HTR-8/SVneo (cell line): ENCODE measurements around the gene COX5B.
A peak's percentile ranks its signal among the peaks of the same experiment; 100 is the strongest.
"Not testable (repeated sequence)": the region's sequence is repeated elsewhere in the genome, so short reads cannot be mapped to it uniquely, and the experiment has no call there.

ENCODE experiments used
- DNase-seq: peaks from one replicate; pipeline ENCODE4 v3.0.0; 2011; ENCODE audit warnings: low spot score, mixed read lengths; ENCODE audit not compliant: insufficient read length
- FAIRE-seq: peaks from 2 replicates; lab custom pipeline; 2011; peaks lifted over from hg19 to GRCh38; lab: Jason Lieb, UNC

The COX5B gene

GRCh38 chr2:97670471-97670870, 24.6 kb downstream of the COX5B start:
- FAIRE-seq (no peak), DNase-seq (no peak)

GRCh38 chr2:97671526-97671925, 25.7 kb downstream of the COX5B start:
- no peak for FAIRE-seq

GRCh38 chr2:97672606-97673140, 26.8 kb downstream of the COX5B start:
- peak; percentile 16 for FAIRE-seq
- DNase-seq = not testable (repeated sequence)

More at GRCh38 chr2:97671526-97671925, 25.7 kb downstream of the COX5B start:
- DNase-seq = no peak

DNA sequence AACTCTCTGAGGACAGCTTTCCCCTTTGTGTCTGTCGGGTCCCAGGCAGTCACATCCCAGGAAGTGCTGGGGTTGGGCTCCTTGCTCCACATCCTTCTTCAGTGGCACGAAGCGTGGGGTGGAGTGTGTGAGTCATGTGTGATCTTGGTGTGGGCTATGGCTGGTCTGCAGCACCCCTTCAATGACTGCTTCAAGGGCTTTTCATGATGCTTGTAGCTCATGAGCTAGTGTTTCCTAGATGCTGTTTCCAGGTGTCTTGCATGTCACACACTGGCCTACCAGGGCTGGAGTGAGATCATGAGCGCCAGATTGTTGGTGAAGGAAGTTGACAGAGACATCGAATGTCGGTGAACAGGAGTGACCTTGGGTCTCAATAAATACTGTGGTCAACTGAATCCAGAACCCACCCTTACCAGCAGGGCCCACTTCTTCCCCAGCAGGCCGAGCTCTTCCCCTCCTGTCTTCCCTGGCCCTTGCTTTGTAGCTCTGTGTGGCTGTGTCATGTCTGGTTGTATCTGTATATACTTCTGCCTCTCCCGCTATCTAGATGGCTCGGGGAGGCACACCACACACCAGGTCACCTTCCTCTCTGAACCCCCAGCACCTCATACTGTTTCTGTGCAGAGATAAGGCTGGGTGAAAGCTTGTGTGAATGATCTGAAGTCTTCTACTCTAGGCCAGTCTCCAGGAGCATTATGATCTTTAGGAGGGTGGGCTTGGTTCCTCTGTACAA, 27.5 kb downstream of the COX5B start:
- DNase-seq (no peak), FAIRE-seq (no peak)

- FAIRE-seq (no peak), DNase-seq (no peak)
These were observed 28.0 kb downstream of the COX5B start for GRCh38 chr2:97673915-97674283.

DNA sequence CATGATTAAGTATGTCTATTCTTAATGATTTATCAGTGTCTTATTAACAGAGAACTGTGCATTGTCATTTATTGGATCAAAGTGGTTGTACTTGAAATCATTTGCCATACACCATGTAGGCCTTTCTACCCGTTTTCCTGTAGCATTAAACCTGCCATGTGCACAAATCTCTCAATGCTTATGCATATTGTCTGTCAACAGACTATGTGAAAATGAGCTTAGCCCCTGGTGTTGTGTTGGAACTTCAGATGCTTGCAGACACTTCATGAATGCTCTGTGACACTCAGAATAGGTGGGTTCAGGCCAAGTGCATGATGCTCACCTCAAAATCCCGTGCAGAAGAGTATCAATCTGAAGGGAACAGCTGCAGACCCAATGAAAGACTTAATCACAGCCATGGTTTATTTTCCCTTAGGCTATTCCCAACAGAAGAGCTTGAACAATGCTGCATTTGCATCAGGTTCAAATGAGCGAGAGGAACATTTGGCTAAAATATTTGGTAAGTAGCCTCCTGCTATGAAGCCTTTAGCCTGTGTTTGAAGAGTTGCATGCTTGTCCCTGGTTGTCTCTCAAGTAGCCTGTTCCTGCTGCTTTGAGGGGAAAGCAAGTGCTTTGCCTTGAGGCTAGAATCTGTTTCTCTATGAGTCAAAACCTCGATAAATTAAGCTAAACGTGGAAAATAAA, 29.7 kb downstream of the COX5B start:
- FAIRE-seq (no peak), DNase-seq (no peak)

DNA sequence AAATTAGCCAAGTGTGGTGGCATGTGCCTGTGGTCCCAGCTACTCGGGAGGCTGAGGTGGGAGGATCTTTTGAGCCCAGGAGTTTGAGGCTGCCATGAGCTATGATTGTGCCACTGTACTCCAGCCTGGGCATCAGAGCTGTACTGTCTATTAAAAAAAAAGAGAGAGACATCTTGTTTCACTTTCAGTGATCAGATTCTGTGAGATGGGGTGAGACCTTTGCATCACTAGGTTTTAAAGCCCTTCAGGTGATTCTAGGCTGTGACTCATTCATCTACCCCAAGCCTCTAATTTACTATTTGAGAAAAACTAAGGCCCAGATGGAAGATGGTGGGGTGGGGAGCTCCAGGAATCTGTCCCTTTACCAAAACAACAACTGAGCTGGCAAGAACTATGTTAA, 30.8 kb downstream of the COX5B start:
- FAIRE-seq (no peak), DNase-seq (no peak)

DNA sequence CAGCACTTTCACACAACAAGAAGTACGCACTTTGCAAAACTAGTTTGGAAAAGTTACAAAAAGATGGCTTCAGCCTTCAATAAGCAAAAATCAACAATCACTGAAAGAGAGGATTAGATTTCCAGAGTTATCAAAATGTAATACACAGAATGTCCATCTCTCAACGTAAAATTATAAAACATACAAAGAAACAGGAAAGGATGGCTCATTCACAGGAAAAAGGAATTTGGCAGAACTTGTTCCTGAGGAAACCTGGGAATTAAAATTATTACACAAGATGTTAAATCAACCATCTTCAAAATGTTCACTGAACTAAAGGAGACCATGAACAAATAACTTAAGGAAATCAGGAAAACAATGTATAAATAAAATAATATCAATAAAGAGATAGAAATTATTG, 31.6 kb downstream of the COX5B start:
- no peak for DNase-seq
- no peak for FAIRE-seq

DNA sequence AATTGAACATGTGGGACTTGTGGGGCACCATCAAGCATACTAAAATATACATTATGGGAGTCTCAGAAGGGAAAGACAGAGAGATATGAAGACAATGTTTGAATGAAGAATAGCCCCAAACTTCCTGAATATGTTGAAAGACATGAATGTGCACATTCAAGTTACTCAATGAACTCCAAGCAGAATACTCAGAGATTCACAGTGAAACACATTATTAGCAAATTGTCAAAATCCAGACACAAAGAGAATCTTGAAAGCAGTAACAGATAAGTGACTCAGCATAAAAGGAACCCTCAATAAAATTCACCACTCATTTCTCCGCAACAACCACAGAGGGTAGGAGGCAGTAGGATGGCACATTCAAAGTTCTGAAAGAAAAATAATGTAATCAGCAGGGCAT, 32.4 kb downstream of the COX5B start:
- FAIRE-seq = no peak
- DNase-seq = no peak

DNA sequence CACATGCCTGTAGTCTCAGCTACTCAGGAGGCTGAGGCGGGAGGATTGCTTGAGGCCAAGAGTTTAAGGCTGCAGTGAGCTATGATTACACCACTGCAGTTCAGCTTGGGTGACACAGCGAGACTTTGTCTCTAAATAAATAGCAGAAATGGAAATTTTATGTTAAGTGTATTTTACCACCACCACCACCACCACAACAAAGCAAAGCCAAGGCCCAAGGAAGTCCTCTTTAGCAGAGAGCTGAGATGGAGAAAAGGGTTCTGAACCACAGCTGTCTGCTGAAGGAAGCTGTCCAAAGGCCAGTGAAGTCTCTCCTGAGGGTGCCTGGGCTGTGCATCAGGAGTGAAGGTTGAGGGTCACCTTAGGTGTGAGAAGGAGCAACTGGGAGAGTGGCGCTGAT, 41.4 kb downstream of the COX5B start:
- FAIRE-seq = peak; percentile 65
- not testable (repeated sequence) for DNase-seq

GRCh38 chr2:97688062-97688827, 42.4 kb downstream of the COX5B start:
- FAIRE-seq = peak; percentile 76

GRCh38 chr2:97691166-97691565, 45.3 kb downstream of the COX5B start:
- peak; percentile 13 for FAIRE-seq
- DNase-seq = no peak

More at GRCh38 chr2:97688062-97688827, 42.4 kb downstream of the COX5B start:
- DNase-seq = no peak

GRCh38 chr2:97693476-97693875, 47.6 kb downstream of the COX5B start:
- no peak for FAIRE-seq
- DNase-seq = no peak

GRCh38 chr2:97695744-97696143, 49.9 kb downstream of the COX5B start:
- FAIRE-seq (no peak), DNase-seq (no peak)

GRCh38 chr2:97697252-97698235, 51.7 kb downstream of the COX5B start:
- DNase-seq (peak; percentile 93), FAIRE-seq (peak; percentile 80)
